ENCODE results near the gene CCDC33.

GRCh38 chr15:74332011-74332410 lies 95.9 kb downstream of the CCDC33 start:
- TF ChIP-seq GATA2 (IDR thresholded peaks at IDR 0.05; ENCODE audit: low read depth, low read length), result no peak
- no peak for TF ChIP-seq GATA3 (IDR thresholded peaks at IDR 0.05; ENCODE audit: low read depth, low read length)
